Glomerular visceral epithelial cell (primary cell): Measurements from ENCODE around the gene EAPP.
A peak's percentile ranks its signal among the peaks of the same experiment; 100 is the strongest.
"Not testable (repeated sequence)": the region's sequence is repeated elsewhere in the genome, so short reads cannot be mapped to it uniquely, and the experiment has no call there.

ENCODE experiments used
- DNase-seq: peaks from one replicate; pipeline ENCODE4 v3.0.0-alpha.2; 2016; ENCODE audit errors: extremely low spot score

EAPP gene

GRCh38 chr14:34539407-34540180 lies at the start of gene EAPP:
Gene EAPP (minus strand): TSS chr14:34539701. CDS start chr14:34539628, 73 bp downstream.
- peak; percentile 98 for DNase-seq

- DNase-seq = no peak
Observed at GRCh38 chr14:34583525-34583924, 44.0 kb upstream of the EAPP start.

- DNase-seq = no peak
Observed at GRCh38 chr14:34582117-34582680, 42.7 kb upstream of the EAPP start.

- DNase-seq = no peak
Observed at GRCh38 chr14:34580381-34580780, 40.9 kb upstream of the EAPP start.

- no peak for DNase-seq
Observed at GRCh38 chr14:34571771-34572170, 32.3 kb upstream of the EAPP start.

GRCh38 chr14:34569750-34570149 lies 30.2 kb upstream of the EAPP start:
- DNase-seq = no peak

GRCh38 chr14:34568803-34569202 lies 29.3 kb upstream of the EAPP start:
- no peak for DNase-seq

- DNase-seq = no peak
Observed at GRCh38 chr14:34562776-34563150, 23.3 kb upstream of the EAPP start.

GRCh38 chr14:34562037-34562775 lies 22.7 kb upstream of the EAPP start:
- not testable (repeated sequence) for DNase-seq

- DNase-seq = not testable (repeated sequence)
Observed at GRCh38 chr14:34556498-34556829, 17.0 kb upstream of the EAPP start.

GRCh38 chr14:34555583-34556497 lies 16.3 kb upstream of the EAPP start:
- not testable (repeated sequence) for DNase-seq

- peak; percentile 55 for DNase-seq
Observed at GRCh38 chr14:34554540-34555250, 15.2 kb upstream of the EAPP start.

- DNase-seq = not testable (repeated sequence)
Observed at GRCh38 chr14:34549276-34549966, 9.9 kb upstream of the EAPP start.

- no peak for DNase-seq
Observed at GRCh38 chr14:34548472-34548981, 9.0 kb upstream of the EAPP start.

GRCh38 chr14:34547136-34547520 lies 7.6 kb upstream of the EAPP start:
- DNase-seq = not testable (repeated sequence)

GRCh38 chr14:34546272-34547135 lies 7.0 kb upstream of the EAPP start:
- not testable (repeated sequence) for DNase-seq

- not testable (repeated sequence) for DNase-seq
Observed at GRCh38 chr14:34540181-34541059, 919 bp upstream of the EAPP start.

- DNase-seq = no peak
Observed at GRCh38 chr14:34538871-34539406, 562 bp downstream of the EAPP start.
